GM21390 (cell line): ENCODE data around the gene RSF1.
"Not testable (repeated sequence)": the region's sequence is repeated elsewhere in the genome, so short reads cannot be mapped to it uniquely, and the experiment has no call there.

Experiments used
- ATAC-seq: cut with Tn5 transposase; IDR thresholded peaks from one replicate; pipeline ENCODE4 v1.9.1; 2021; ENCODE audit not compliant: unreplicated experiment

The RSF1 gene

DNA sequence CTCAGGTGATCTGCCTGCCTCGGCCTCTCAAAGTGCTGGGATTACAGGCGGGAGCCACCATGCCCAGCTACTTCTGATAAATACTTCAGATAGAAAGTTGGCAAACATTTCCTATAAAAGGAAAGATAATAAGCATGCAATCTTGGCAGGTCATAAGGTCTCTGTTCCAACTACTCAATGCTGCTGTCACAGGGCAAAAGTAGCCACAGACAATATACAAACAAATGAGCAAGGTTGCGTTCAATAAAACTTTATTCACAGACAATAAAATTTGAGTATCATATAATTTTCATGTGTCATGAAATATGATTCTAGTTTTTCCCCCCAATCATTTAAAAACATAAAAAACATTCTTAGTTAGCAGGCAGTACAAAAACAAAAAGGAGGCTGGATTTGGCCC is 129.9 kb downstream of the RSF1 start:
- no peak for ATAC-seq

DNA sequence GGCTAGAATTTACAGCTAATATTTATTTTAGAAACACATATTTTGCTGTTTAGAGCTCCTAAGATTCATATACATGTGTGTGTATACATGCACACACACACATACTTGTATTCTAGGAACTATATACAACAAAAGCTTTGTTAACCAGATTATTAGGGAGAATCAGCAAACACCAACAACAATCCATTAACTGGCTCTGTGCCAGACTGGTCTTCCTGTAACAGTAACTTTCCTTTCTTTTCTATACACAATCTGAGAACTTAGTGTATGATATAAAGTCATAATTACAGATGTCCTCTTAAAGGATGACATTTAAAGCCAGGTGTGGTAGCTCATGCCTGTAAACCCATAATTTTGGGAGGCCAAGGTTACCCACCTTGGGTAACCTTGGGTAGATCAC is 133.4 kb downstream of the RSF1 start:
- no peak for ATAC-seq

- ATAC-seq, result no peak
Observed at GRCh38 chr11:77677138-77677537, 143.4 kb downstream of the RSF1 start.

GRCh38 chr11:77672264-77672663 is 148.3 kb downstream of the RSF1 start:
- no peak for ATAC-seq

GRCh38 chr11:77669848-77670511 is 150.5 kb downstream of the RSF1 start:
- ATAC-seq, result no peak

DNA sequence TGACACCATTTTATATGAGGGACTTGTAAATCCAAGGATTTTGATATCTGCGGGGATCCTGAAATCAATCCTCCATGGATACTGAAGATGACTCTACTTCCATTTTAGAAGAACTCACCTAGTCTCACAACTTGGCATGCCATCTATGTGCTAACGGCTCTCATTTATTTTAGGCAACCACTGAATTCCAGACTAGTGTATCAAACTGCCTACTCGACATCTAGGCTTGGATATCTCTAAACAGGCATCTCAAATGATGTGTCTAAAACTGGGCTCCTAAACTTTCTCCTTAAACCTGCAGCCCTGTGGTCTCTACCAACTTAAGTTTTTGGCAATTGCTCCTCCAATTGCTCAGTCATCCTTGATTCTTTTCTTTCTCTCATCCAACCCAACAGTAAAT is 151.8 kb downstream of the RSF1 start:
- ATAC-seq, result no peak

GRCh38 chr11:77665240-77665965 is 155.1 kb downstream of the RSF1 start:
- ATAC-seq, result no peak

DNA sequence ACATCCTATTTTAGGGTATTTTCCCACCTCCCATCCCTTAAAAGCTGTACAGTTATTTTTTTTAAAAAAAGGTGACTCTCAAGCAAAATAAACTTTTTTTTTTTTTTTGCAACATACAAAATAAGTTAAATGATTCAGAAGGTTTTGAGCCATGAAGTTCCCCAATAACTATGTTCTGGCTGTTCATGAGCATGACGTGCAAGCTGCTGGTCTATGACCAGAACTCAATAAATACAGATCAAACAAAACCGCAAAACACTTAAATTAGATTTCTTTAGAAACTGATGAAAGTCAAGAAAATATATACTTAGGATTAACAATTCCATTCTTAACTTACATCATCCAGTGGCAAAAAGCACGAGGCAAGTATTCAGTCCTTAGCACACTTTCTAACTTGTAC is 158.9 kb downstream of the RSF1 start:
- no peak for ATAC-seq

DNA sequence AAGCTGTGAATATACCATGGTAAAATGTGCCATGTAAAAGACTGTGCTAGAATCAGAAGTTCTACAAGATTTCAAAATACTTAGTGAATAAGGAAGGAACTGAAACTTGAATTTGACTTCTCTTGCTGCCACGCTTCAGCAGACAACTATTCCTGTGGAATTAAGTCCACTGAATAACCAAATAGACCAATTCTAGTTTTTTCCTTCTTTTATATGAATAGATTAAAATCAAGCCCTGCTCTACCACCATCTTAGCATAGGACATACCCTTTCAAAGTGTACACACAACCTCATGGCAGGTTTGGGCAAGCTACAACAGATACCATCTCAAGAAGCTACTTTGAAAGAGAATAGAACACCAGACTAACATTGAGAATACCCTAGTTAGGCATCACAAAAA is 159.6 kb downstream of the RSF1 start:
- no peak for ATAC-seq

GRCh38 chr11:77658213-77659013 is 162.1 kb downstream of the RSF1 start:
- ATAC-seq, result no peak

DNA sequence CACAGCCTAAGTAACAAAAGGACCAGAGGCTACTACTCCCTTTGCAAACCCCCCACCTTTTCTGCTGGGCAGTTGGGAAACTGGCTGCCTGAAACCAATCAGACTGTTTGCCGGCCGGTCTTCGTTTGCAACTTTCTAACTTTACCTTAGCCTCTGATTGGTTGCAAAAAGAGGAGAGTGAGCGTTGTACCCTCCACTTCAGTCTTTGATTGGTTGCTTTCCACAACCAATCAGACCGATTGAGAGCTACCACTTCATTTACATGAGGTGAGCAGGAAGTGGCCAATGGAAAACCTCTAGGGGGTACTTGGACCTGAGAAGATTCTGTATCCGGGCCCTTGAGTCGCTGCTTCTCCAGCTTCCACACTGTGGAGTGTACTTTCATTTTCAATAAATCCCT is 164.2 kb downstream of the RSF1 start:
- no peak for ATAC-seq

DNA sequence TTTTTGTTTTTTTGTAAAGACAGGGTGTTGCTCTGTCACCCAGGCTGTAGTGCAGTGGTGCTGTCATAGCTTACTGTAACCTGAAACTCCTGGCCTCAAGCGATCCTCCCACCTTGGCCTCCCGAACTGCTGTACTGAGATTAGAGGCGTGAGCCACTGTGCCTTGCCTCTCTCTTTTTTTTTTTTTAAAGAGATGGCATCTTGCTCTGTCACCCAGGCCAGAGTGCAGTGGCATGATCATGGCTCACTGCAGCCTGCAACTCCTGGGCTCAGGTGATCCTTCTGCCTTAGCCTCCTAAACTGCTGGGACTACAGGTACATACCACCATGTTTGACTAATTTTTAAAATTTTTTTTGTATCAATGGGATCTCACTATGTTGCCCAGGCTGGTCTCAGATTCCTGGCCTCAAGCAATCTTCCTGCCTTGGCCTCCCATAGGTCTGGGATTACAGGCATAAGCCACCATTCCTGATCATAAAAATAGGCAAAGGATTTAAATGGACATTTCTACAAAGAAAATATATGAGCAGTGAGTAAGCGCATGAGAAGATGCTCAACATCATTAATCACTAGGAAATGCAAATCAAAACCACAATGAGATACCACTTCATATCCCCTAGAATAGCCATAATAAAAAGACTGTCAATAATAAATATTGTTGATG is 165.6 kb downstream of the RSF1 start:
- no peak for ATAC-seq

GRCh38 chr11:77650123-77650522 is 170.4 kb downstream of the RSF1 start:
- no peak for ATAC-seq

DNA sequence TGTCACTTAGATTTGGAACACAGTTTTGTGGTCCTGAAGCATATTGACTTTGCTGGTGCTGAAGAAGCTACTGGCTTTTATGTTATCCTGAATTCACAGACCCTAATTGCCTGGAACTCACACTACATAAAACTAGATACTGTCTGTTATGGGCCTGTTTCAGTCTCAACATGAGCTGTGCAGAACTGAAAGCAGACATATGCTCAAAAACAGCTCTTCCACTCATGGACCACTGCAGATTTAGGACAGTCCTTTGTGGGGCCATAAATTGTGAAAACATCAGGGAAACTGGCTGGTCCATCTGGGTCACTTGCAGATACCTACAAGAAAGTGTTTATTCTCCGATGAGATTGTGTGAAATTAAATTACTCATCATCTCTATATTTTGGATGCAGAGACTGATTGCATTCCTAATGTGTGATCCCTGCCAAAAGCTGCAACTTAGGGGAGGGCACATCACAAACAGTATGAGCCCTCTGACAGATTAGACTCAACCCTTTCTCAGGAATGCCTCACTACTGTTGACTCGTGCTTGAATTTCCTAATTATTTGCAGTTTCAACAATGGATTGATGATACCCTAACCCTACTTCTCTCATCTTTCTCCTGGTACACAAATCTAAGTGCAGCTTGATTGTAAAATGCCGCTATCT is 172.7 kb downstream of the RSF1 start:
- no peak for ATAC-seq

DNA sequence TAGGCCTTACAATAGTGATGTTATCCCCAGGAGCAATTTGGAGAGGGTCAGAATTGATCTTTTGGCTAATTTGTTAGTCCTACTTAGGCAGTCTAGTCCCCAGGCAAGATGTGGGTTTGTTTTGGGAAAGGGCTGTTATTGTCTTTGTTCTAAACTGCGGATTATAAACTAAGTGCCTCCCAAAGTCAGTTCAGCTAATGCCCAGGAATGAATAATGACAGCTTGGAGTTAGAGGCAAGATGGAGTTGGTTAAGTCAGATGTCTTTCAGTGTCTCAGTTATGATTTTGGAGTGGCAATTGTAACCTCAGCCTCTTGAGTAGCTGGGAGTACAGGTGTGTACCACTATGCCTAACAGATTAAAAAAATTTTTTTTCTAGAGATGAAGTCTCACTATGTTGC is 175.6 kb downstream of the RSF1 start:
- no peak for ATAC-seq

DNA sequence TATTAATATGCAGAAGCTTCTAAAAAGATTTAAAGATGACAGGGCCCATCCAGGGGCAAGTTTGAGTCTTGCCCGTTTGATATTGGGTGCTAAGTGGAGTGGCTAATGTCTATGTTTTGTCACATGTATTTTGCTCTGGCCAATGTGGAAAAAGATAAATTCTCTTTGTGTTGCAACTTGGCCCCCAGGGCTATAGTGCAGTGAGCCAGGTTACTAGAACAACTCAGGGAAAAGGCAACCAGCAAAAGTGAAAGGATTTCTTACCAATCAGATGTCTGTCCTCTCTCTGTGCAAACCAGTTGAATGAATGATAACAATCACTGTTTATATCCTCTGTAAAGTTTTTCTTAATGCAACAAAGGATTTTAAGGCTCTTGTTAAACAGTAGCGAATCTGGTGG is 178.3 kb downstream of the RSF1 start:
- no peak for ATAC-seq

- ATAC-seq, result peak; percentile 96
Observed at GRCh38 chr11:77637345-77638165, 183.0 kb downstream of the RSF1 start, which contains the start of gene CLNS1A. TSS of gene CLNS1A (minus strand) at chr11:77637794. CDS start at chr11:77637714, 80 bp downstream.

GRCh38 chr11:77636731-77637344 is 183.7 kb downstream of the RSF1 start:
- ATAC-seq, result no peak

GRCh38 chr11:77633926-77634325 is 186.6 kb downstream of the RSF1 start:
- not testable (repeated sequence) for ATAC-seq
